Ovary (tissue), 9 donors: ENCODE results near the gene SNX25. TPM values are rescaled to one million over a fixed set of nuclear protein-coding genes. Genes with fewer than 3 reads are reported as not detected.

Source experiments
- DNase-seq, 5 donors: peaks; one replicate each; pipeline ENCODE4 v3.0.0-alpha.2; 2019 to 2020
- H3K27ac ChIP-seq, 2 donors: fragments of 200-600 bp; one replicate each; pipeline versions ENCODE4 v1.5.1 to v1.8.0; 2019 to 2022
- H3K27me3 ChIP-seq: fragments of 200-600 bp; one replicate; pipeline ENCODE4 v1.8.0; 2022
- H3K36me3 ChIP-seq: fragments of 200-600 bp; sonication (generic); one replicate; pipeline ENCODE4 v1.5.1; 2019
- H3K4me1 ChIP-seq: one replicate; pipeline ENCODE4 v1.8.1; 2013; ENCODE audit warnings: mild to moderate bottlenecking, moderate library complexity; ENCODE audit not compliant: insufficient read depth
- H3K4me3 ChIP-seq: fragments of 200-600 bp; sonication (generic); one replicate; pipeline ENCODE4 v1.5.1; 2017
- H3K9me3 ChIP-seq, 2 donors: fragments of 200-600 bp in 1 of 2; sonication (generic) in 1 of 2; one replicate each; pipeline versions ENCODE4 v1.5.1 to v1.8.1; 2013 to 2019; ENCODE audit warnings: mild to moderate bottlenecking in 1 of 2, moderate library complexity in 1 of 2
- CTCF ChIP-seq, 3 donors: fragments of 450-650 bp in 2 of 3; fragments of 200-600 bp in 1 of 3; IDR thresholded peaks; one replicate each; pipeline versions ENCODE4 v1.5.1 to v1.8.0; 2016 to 2022; ENCODE audit warnings: antibody characterized with exemption in 3 of 3, mild to moderate bottlenecking in 1 of 3
- EP300 ChIP-seq: sonication (generic); formaldehyde crosslinking; IDR thresholded peaks from one replicate; pipeline ENCODE4 v1.6.1; 2017; ENCODE audit warnings: antibody characterized with exemption
- POLR2A ChIP-seq: fragments of 450-650 bp; IDR thresholded peaks from one replicate; pipeline ENCODE4 v1.6.1; 2017; ENCODE audit warnings: antibody characterized with exemption, mild to moderate bottlenecking, moderate library complexity
- WGBS, 3 donors: extraction: QIAGEN DNeasy Blood & Tissue Kit in 1 of 3; methylation state at CpG; one replicate each; pipeline versions ENCODE4 v1.1.5 to v1.1.7; 2013 to 2017; 5-methylcytosine and 5-hydroxymethylcytosine counted together
- intact Hi-C, 4 donors: fragments of 100-400 bp; cut with DNase I; formaldehyde crosslinking; loops; one replicate each; pipeline versions ENCODE4 v1.11.0 to v1.15.1; 2022 to 2023
- polyA plus RNA-seq, 2 donors: library from polyadenylated mRNA; stranded (reverse); fragments of 200-250 nt in 1 of 2; fragments of 350-450 nt in 1 of 2; fragmentation: Illumina TruSeq in 1 of 2; extraction: RNeasy Lipid Tissue Mini Kit (QIAGEN cat#74804) in 1 of 2; gene quantifications; one replicate each; pipeline ENCODE4 v1.2.3, GENCODE V29; 2013 to 2014
- total RNA-seq, 7 donors: library from RNA; depleted of rRNA in 2 of 7; stranded (reverse); fragments of >200 nt in 2 of 7; fragmentation: NEBNext Ultra II Directional in 3 of 7; extraction: Animal tissue kit (Norgen Biotek cat#: 25700) in 3 of 7; gene quantifications; one replicate each; pipeline versions ENCODE4 v1.1.0 to v1.2.4, GENCODE V29; 2016 to 2023
- donor health status: DM: no; HTN: no; CAD: no; lungs with moderate emphysema.
- donor health status: DM: no; HTN: no; CAD: no.
- donor health status: Bipolar disorder and iron deficiency.
- donor health status: DM: yes; HTN: yes; CAD: no.
- donor health status: DM: no; HTN: no; CAD: no.
- donor health status: DM: yes; HTN: yes; CAD: no.

SNX25 gene
- total and polyA plus RNA-seq, 9 donors: 7.9 to 28.4 (median 19.1) TPM

DNA sequence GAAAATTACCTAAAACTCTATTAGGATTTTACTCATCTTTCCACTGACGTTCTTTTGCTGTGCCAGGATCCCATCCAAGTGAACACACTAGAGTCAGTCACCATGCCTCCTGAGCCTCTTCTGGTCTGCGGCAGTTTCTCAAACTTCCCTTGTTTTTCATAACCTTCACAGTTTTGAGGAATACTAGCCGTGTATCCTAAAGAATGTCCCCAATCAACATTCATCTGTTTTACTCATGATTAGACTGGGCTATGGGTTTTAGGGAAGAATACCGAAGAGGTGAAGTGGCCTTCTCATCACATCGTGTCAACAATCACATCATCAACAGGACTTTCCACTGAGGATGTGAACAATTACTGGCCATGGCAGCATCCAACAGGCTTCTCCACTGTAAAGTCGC, 181.5 kb downstream of the SNX25 start:
- no peaks in the 10 kb centered on the region for H3K9me3 ChIP-seq
- no peaks in the 10 kb centered on the region for H3K27me3 ChIP-seq
- intact Hi-C loops: loop anchor here in 3 of 4 donors (10.0 kb wide), 2 partner anchors 176 to 186 kb away; partner anchors contain the start of genes CFAP97 (in 2 of the 3) and SNX25 (in 2 of the 3)
- TF ChIP-seq CTCF (IDR thresholded peaks at IDR 0.05) (no peak), POLR2A (no peak), EP300 (no peak)
- H3K4me1 ChIP-seq: peaks cover 3% of the 10 kb centered on the region
- no peak for DNase-seq
- H3K27ac ChIP-seq: no peak overlapping the region
- no peak overlapping the region for H3K4me3 ChIP-seq
- H3K36me3 ChIP-seq: no peaks in the 10 kb centered on the region
- WGBS, 3 donors: 89 to 94% (median 91%) methylated on average over 6 of the region's 6 CpGs

DNA sequence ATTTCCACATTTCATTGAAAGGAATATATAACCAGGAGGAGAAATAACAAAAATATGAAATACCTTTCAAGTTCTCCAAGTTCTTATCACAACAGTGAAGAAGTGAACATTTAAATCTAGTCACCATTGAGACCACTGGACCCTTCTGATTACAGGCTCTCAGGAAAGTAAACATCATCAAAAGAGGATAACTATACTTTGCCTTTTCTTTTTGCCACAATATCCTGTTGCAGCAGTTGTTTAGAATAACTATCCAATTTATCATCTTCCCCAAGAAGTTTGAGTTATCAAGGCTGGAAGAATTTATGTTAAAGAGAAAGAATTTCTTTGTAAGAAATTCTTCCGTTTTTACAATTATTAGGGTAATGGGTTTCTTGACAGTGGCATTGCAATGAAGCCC, 182.8 kb downstream of the SNX25 start:
- DNase-seq: no peak
- intact Hi-C loops: loop anchor here in 3 of 4 donors (10.0 kb wide), 2 partner anchors 177 to 187 kb away; partner anchors contain the start of genes CFAP97 (in 2 of the 3) and SNX25 (in 2 of the 3)
- Histone ChIP-seq H3K4me1 (peaks cover 3% of the 10 kb centered on the region), H3K27ac (no peak overlapping the region), H3K27me3 (no peaks in the 10 kb centered on the region), H3K9me3 (no peaks in the 10 kb centered on the region), H3K36me3 (no peaks in the 10 kb centered on the region), H3K4me3 (no peak overlapping the region)
- WGBS, 3 donors: 78 to 90% (median 83%) methylated on average over 1 of the region's 1 CpG
- TF ChIP-seq CTCF (IDR thresholded peaks at IDR 0.05): no peak
- TF ChIP-seq EP300: no peak
- no peak for TF ChIP-seq POLR2A

- H3K4me1 ChIP-seq: peaks cover 3% of the 10 kb centered on the region
- 39 to 65% (median 45%) methylated on average over 12 of the region's 12 CpGs for WGBS, 3 donors
- TF ChIP-seq EP300: no peak
- TF ChIP-seq CTCF (IDR thresholded peaks at IDR 0.05): no peak
- no peak for TF ChIP-seq POLR2A
- peak overlapping the region; percentile 91 for H3K4me3 ChIP-seq
- DNase-seq: no peak
- intact Hi-C loops: loop anchor here (5.0 to 10.0 kb wide), 3 partner anchors 180 to 192 kb away; partner anchors contain the start of genes CFAP97 (in 3 of the 4) and SNX25 (in 2 of the 4)
- no peaks in the 10 kb centered on the region for H3K9me3 ChIP-seq
- H3K36me3 ChIP-seq: no peaks in the 10 kb centered on the region
- H3K27me3 ChIP-seq: no peaks in the 10 kb centered on the region
- peak overlapping the region in 1 of 2 donors; percentile 99 for H3K27ac ChIP-seq
Measured at GRCh38 chr4:185394568-185395237, 185.3 kb downstream of the SNX25 start.

DNA sequence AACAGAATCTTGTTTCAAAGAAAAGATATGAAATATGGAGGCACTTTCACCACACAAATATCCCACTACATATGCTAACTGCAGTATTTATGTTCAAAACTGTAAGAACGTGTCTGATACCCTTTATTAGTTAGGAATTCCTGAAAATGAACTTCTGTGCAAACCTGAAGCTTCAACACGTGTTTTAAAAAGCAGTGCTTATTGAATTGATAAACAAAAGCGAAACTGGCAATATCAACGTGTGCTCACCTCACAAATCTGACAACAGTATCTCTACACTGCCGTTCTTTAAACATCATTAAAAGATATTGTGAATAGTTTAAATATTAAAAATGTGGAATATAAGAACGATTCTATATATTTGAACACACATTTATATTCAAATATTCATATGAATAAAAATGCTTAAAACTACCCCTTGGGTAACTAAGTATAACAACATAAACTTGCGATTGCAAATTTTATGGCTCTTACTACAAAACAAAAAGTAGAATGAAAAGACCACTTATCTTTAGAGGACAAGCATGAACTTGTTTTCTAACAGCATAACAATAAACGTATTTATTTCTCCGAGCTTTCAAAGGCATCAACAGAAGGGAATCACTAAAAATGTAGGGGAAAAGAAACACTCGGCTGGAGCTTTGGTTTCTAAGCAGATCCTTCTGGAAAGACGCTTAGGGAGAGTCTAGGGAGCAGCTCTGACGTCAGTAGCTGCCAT, 186.0 kb downstream of the SNX25 start, which contains the start of gene LRP2BP:
TSS of gene LRP2BP (minus strand) at position 687 of the 718 bp plus-strand sequence. CDS start 17,738 bp downstream, outside the sequence.
- peak within 1 kb of the TSS; percentile 91 for H3K4me3 ChIP-seq
- intact Hi-C loops: loop anchor here (5.0 to 10.0 kb wide), 3 partner anchors 181 to 193 kb away; partner anchors contain the start of genes CFAP97 (in 3 of the 4) and SNX25 (in 2 of the 4)
- TF ChIP-seq POLR2A (no peak), CTCF (IDR thresholded peaks at IDR 0.05) (no peak), EP300 (no peak)
- peak within 1 kb of the TSS; percentile 98 to 99 for H3K27ac ChIP-seq
- H3K4me1 ChIP-seq: peaks cover 3% of the 10 kb centered on the region
- no peaks in the 10 kb centered on the region for H3K36me3 ChIP-seq
- 1 to 6% (median 1%) methylated on average over 12 of the region's 12 CpGs for WGBS, 3 donors
- no peaks in the 10 kb centered on the region for H3K9me3 ChIP-seq
- DNase-seq: no peak
- no peaks in the 10 kb centered on the region for H3K27me3 ChIP-seq
